ENCODE results near the gene KLHL8.

The KLHL8 gene

GRCh38 chr4:87251106-87251505 lies 30.7 kb upstream of the KLHL8 start:
- DNase-seq (ENCODE audit: low read depth in 1 of 2, low spot score in 1 of 2) = no peak
- no peak for TF ChIP-seq CTCF (IDR thresholded peaks at IDR 0.05; ENCODE audit: insufficient read depth, low read length)
- TF ChIP-seq GABPA (IDR thresholded peaks at IDR 0.05; ENCODE audit: low read depth) = no peak
- TF ChIP-seq SPI1 (IDR thresholded peaks at IDR 0.05; ENCODE audit: borderline replicate concordance, low read depth) = no peak
- TF ChIP-seq POLR2AphosphoS5 (IDR thresholded peaks at IDR 0.05; ENCODE audit: low read depth) = no peak
- TF ChIP-seq, protein P1, sequence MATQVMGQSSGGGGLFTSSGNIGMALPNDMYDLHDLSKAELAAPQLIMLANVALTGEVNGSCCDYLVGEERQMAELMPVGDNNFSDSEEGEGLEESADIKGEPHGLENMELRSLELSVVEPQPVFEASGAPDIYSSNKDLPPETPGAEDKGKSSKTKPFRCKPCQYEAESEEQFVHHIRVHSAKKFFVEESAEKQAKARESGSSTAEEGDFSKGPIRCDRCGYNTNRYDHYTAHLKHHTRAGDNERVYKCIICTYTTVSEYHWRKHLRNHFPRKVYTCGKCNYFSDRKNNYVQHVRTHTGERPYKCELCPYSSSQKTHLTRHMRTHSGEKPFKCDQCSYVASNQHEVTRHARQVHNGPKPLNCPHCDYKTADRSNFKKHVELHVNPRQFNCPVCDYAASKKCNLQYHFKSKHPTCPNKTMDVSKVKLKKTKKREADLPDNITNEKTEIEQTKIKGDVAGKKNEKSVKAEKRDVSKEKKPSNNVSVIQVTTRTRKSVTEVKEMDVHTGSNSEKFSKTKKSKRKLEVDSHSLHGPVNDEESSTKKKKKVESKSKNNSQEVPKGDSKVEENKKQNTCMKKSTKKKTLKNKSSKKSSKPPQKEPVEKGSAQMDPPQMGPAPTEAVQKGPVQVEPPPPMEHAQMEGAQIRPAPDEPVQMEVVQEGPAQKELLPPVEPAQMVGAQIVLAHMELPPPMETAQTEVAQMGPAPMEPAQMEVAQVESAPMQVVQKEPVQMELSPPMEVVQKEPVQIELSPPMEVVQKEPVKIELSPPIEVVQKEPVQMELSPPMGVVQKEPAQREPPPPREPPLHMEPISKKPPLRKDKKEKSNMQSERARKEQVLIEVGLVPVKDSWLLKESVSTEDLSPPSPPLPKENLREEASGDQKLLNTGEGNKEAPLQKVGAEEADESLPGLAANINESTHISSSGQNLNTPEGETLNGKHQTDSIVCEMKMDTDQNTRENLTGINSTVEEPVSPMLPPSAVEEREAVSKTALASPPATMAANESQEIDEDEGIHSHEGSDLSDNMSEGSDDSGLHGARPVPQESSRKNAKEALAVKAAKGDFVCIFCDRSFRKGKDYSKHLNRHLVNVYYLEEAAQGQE (IDR thresholded peaks at IDR 0.05; ENCODE audit: insufficient replicate concordance, low read depth) = no peak
- H3K27me3 ChIP-seq (ENCODE audit: insufficient read depth, poor library complexity, severe bottlenecking) = no peaks in the 10 kb centered on the region
- no peak overlapping the region for H3K4me3 ChIP-seq (replicated peaks; ENCODE audit: insufficient read depth, low read length)
- H3K27ac ChIP-seq (replicated peaks) = no peak overlapping the region

- DNase-seq (ENCODE audit: low read depth in 1 of 2, low spot score in 1 of 2) = no peak
- TF ChIP-seq CTCF (IDR thresholded peaks at IDR 0.05; ENCODE audit: insufficient read depth, low read length) (no peak), GABPA (IDR thresholded peaks at IDR 0.05; ENCODE audit: low read depth) (no peak), SPI1 (IDR thresholded peaks at IDR 0.05; ENCODE audit: borderline replicate concordance, low read depth) (no peak), POLR2AphosphoS5 (IDR thresholded peaks at IDR 0.05; ENCODE audit: low read depth) (no peak)
- TF ChIP-seq, protein P1 (IDR thresholded peaks at IDR 0.05; ENCODE audit: insufficient replicate concordance, low read depth) = no peak
These were observed 29.9 kb upstream of the KLHL8 start for GRCh38 chr4:87250294-87250693.

GRCh38 chr4:87249332-87250019 lies 29.1 kb upstream of the KLHL8 start:
- TF ChIP-seq GABPA (IDR thresholded peaks at IDR 0.05; ENCODE audit: low read depth) (no peak), POLR2AphosphoS5 (IDR thresholded peaks at IDR 0.05; ENCODE audit: low read depth) (no peak), SPI1 (IDR thresholded peaks at IDR 0.05; ENCODE audit: borderline replicate concordance, low read depth) (no peak), CTCF (IDR thresholded peaks at IDR 0.05; ENCODE audit: insufficient read depth, low read length) (no peak)
- TF ChIP-seq, protein P1 (IDR thresholded peaks at IDR 0.05; ENCODE audit: insufficient replicate concordance, low read depth) = no peak
- no peak overlapping the region for H3K4me3 ChIP-seq (replicated peaks; ENCODE audit: insufficient read depth, low read length)
- H3K27ac ChIP-seq (replicated peaks) = no peak overlapping the region
- no peaks in the 10 kb centered on the region for H3K27me3 ChIP-seq (ENCODE audit: insufficient read depth, poor library complexity, severe bottlenecking)
- DNase-seq (ENCODE audit: low read depth in 1 of 2, low spot score in 1 of 2) = no peak

More at GRCh38 chr4:87250294-87250693, 29.9 kb upstream of the KLHL8 start:
- Histone ChIP-seq H3K4me3 (replicated peaks; ENCODE audit: insufficient read depth, low read length) (no peak overlapping the region), H3K27ac (replicated peaks) (no peak overlapping the region), H3K27me3 (ENCODE audit: insufficient read depth, poor library complexity, severe bottlenecking) (no peaks in the 10 kb centered on the region)

Data from HL-60 (cell line).